ENCODE measurements around the gene MYO1E.

MYO1E gene

GRCh38 chr15:59237924-59238331 lies 134.7 kb downstream of the MYO1E start:
- TF ChIP-seq CTCF (IDR thresholded peaks at IDR 0.05; ENCODE audit: extremely low read depth, missing control alignments): no peak
- no peak for DNase-seq (ENCODE audit: low spot score)

- DNase-seq (ENCODE audit: low spot score): peak; percentile 56
- TF ChIP-seq CTCF (IDR thresholded peaks at IDR 0.05; ENCODE audit: extremely low read depth, missing control alignments): no peak
Observed at GRCh38 chr15:59237119-59237855, 135.4 kb downstream of the MYO1E start.

- no peak for TF ChIP-seq CTCF (IDR thresholded peaks at IDR 0.05; ENCODE audit: extremely low read depth, missing control alignments)
Observed at GRCh38 chr15:59236394-59236793, 136.3 kb downstream of the MYO1E start.

GRCh38 chr15:59232476-59232875 lies 140.2 kb downstream of the MYO1E start:
- no peak for TF ChIP-seq CTCF (IDR thresholded peaks at IDR 0.05; ENCODE audit: extremely low read depth, missing control alignments)
- DNase-seq (ENCODE audit: low spot score): no peak

More at GRCh38 chr15:59236394-59236793, 136.3 kb downstream of the MYO1E start:
- no peak for DNase-seq (ENCODE audit: low spot score)

GRCh38 chr15:59230531-59231055 lies 142.1 kb downstream of the MYO1E start:
- TF ChIP-seq CTCF (IDR thresholded peaks at IDR 0.05; ENCODE audit: extremely low read depth, missing control alignments): no peak
- no peak for DNase-seq (ENCODE audit: low spot score)

- no peak for TF ChIP-seq CTCF (IDR thresholded peaks at IDR 0.05; ENCODE audit: extremely low read depth, missing control alignments)
- DNase-seq (ENCODE audit: low spot score): no peak
Observed at GRCh38 chr15:59229453-59229852, 143.2 kb downstream of the MYO1E start.

GRCh38 chr15:59229015-59229414 lies 143.7 kb downstream of the MYO1E start:
- DNase-seq (ENCODE audit: low spot score): no peak
- no peak for TF ChIP-seq CTCF (IDR thresholded peaks at IDR 0.05; ENCODE audit: extremely low read depth, missing control alignments)
